H1 (cell line): ENCODE results near the gene TNFSF11. TPM values are rescaled to one million over a fixed set of nuclear protein-coding genes. Genes with fewer than 3 reads are reported as not detected.

Experiments used
- CTCF ChIA-PET: fragments of 300-600 bp; sonication (Branson Sonifier 250); formaldehyde crosslinking; loops from one replicate; lab custom pipeline; 2021; ENCODE audit not compliant: partially characterized antibody; lab: Charles Lee
- POLR2A ChIA-PET: fragments of 300-600 bp; sonication (Branson Sonifier 250); formaldehyde crosslinking; loops from one replicate; lab custom pipeline; 2021; ENCODE audit warnings: inconsistent platforms; ENCODE audit not compliant: partially characterized antibody; lab: Charles Lee
- DNase-seq, 2 experiments: peaks; one replicate each; pipeline versions ENCODE4 v3.0.0 to v3.0.0-alpha.2; 2010 to 2022; ENCODE audit warnings: low spot score in 2 of 2, low read depth in 1 of 2, mixed read lengths in 1 of 2
- FAIRE-seq: peaks from 2 replicates; lab custom pipeline; 2011; peaks lifted over from hg19 to GRCh38; lab: Jason Lieb, UNC
- H2AFZ ChIP-seq: 2 replicates; pipeline ENCODE4 v1.8.1; 2012; ENCODE audit warnings: low read length, inconsistent platforms
- H2AK5ac ChIP-seq: 2 replicates; pipeline ENCODE4 v1.6.1; 2013; ENCODE audit warnings: low read depth, low read length
- H2BK120ac ChIP-seq: replicated peaks from 2 replicates; pipeline ENCODE3; 2013; ENCODE audit warnings: low read depth, low read length, inconsistent platforms
- H2BK12ac ChIP-seq: 2 replicates; pipeline ENCODE4 v1.6.1; 2013; ENCODE audit warnings: low read depth, low read length
- H2BK15ac ChIP-seq: 2 replicates; pipeline ENCODE4 v1.6.1; 2013; ENCODE audit warnings: low read length
- H2BK20ac ChIP-seq: 2 replicates; pipeline ENCODE4 v1.6.1; 2013; ENCODE audit warnings: low read length
- H2BK5ac ChIP-seq: 2 replicates; pipeline ENCODE4 v1.6.1; 2013; ENCODE audit warnings: low read depth, low read length
- H3K14ac ChIP-seq: 2 replicates; pipeline ENCODE4 v1.6.1; 2013; ENCODE audit warnings: inconsistent platforms; ENCODE audit not compliant: insufficient read length
- H3K18ac ChIP-seq: 2 replicates; pipeline ENCODE4 v1.6.1; 2013; ENCODE audit warnings: low read length; ENCODE audit errors: extremely low read depth
- H3K23ac ChIP-seq: 2 replicates; pipeline ENCODE4 v1.6.1; 2013; ENCODE audit warnings: inconsistent platforms; ENCODE audit not compliant: insufficient read length
- H3K23me2 ChIP-seq: 2 replicates; pipeline ENCODE4 v1.6.1; 2013; ENCODE audit warnings: low read depth, low read length
- H3K27ac ChIP-seq: 2 replicates; pipeline ENCODE4 v1.6.1; 2011; ENCODE audit warnings: low read depth, low read length, inconsistent platforms
- H3K27me3 ChIP-seq, 4 experiments: replicated peaks in 1 of 4; 1 replicate in 1 of 4; 2 replicates in 3 of 4; pipeline versions ENCODE4 v1.6.1 to v1.8.1; 2011 to 2013; ENCODE audit warnings: low read length in 3 of 4, mild to moderate bottlenecking in 3 of 4, inconsistent platforms in 2 of 4, mixed read lengths in 2 of 4, moderate library complexity in 1 of 4; ENCODE audit not compliant: control insufficient read depth in 3 of 4, insufficient read depth in 3 of 4; ENCODE audit errors: extremely low read depth in 1 of 4
- H3K36me3 ChIP-seq, 4 experiments: 2 replicates each; pipeline versions ENCODE4 v1.6.1 to v1.8.1; 2011 to 2013; ENCODE audit warnings: mild to moderate bottlenecking in 4 of 4, low read length in 3 of 4, moderate library complexity in 2 of 4, control low read depth in 1 of 4, inconsistent platforms in 1 of 4; ENCODE audit not compliant: insufficient read depth in 4 of 4, control insufficient read depth in 2 of 4
- H3K4ac ChIP-seq: replicated peaks from 2 replicates; pipeline ENCODE3; 2013; ENCODE audit warnings: low read length, low read depth, mixed read lengths, inconsistent platforms; ENCODE audit not compliant: insufficient read length
- H3K4me1 ChIP-seq, 4 experiments: replicated peaks in 1 of 4; 1 replicate in 1 of 4; 2 replicates in 3 of 4; pipeline versions ENCODE4 v1.6.1 to v1.8.1; 2011 to 2013; ENCODE audit warnings: low read length in 3 of 4, inconsistent platforms in 2 of 4, mixed read lengths in 1 of 4; ENCODE audit not compliant: insufficient read depth in 4 of 4, control insufficient read depth in 3 of 4
- H3K4me2 ChIP-seq, 2 experiments: 2 replicates each; pipeline versions ENCODE4 v1.6.1 to v1.8.1; 2011 to 2013; ENCODE audit warnings: low read depth in 2 of 2, low read length in 2 of 2, control low read depth in 1 of 2, inconsistent platforms in 1 of 2, mild to moderate bottlenecking in 1 of 2; ENCODE audit not compliant: insufficient read depth in 1 of 2
- H3K4me3 ChIP-seq, 4 experiments: fragments of 200-600, 300-600 bp in 1 of 4; sonication (generic), shearing (Covaris generic), sonication (Bioruptor Twin) in 1 of 4; 2 replicates each; pipeline versions ENCODE4 v1.5.1 to v1.8.1; 2011 to 2016; ENCODE audit warnings: low read length in 4 of 4, low read depth in 3 of 4, control low read depth in 2 of 4, inconsistent platforms in 2 of 4, mild to moderate bottlenecking in 2 of 4, mixed read lengths in 1 of 4, moderate library complexity in 1 of 4; ENCODE audit not compliant: insufficient read depth in 2 of 4; ENCODE audit errors: extremely low read depth in 1 of 4
- H3K56ac ChIP-seq: replicated peaks from 2 replicates; pipeline ENCODE3; 2013; ENCODE audit warnings: low read depth, mild to moderate bottlenecking, mixed read lengths, low read length, inconsistent platforms; ENCODE audit not compliant: insufficient read length
- H3K79me1 ChIP-seq: 2 replicates; pipeline ENCODE4 v1.6.1; 2013; ENCODE audit warnings: low read depth, low read length, control low read depth
- H3K79me2 ChIP-seq, 2 experiments: 2 replicates each; pipeline versions ENCODE4 v1.6.1 to v1.8.1; 2012 to 2013; ENCODE audit warnings: low read length in 2 of 2, mild to moderate bottlenecking in 2 of 2, inconsistent platforms in 1 of 2; ENCODE audit not compliant: insufficient read depth in 2 of 2, control insufficient read depth in 1 of 2
- H3K9ac ChIP-seq, 4 experiments: replicated peaks in 1 of 4; 1 replicate in 1 of 4; 2 replicates in 3 of 4; pipeline versions ENCODE4 v1.6.1 to v1.8.1; 2011 to 2013; ENCODE audit warnings: low read depth in 3 of 4, low read length in 3 of 4, control low read depth in 2 of 4, mild to moderate bottlenecking in 2 of 4, moderate library complexity in 2 of 4, inconsistent platforms in 1 of 4; ENCODE audit errors: extremely low read depth in 1 of 4
- H3K9me3 ChIP-seq, 2 experiments: 2 replicates each; pipeline versions ENCODE4 v1.6.1 to v1.8.1; 2012 to 2013; ENCODE audit warnings: mild to moderate bottlenecking in 2 of 2, moderate library complexity in 2 of 2, control low read depth in 1 of 2, inconsistent platforms in 1 of 2, low read depth in 1 of 2, low read length in 1 of 2, mixed read lengths in 1 of 2; ENCODE audit not compliant: insufficient read depth in 2 of 2
- H4K20me1 ChIP-seq, 2 experiments: replicated peaks in 1 of 2; 2 replicates each; pipeline versions ENCODE3 to v1.8.1; 2011 to 2013; ENCODE audit warnings: inconsistent platforms in 2 of 2, low read length in 2 of 2, mild to moderate bottlenecking in 1 of 2; ENCODE audit not compliant: insufficient read depth in 2 of 2, control insufficient read depth in 1 of 2
- H4K5ac ChIP-seq: 2 replicates; pipeline ENCODE4 v1.6.1; 2013; ENCODE audit warnings: low read length, low read depth, mixed read lengths, inconsistent platforms; ENCODE audit not compliant: insufficient read length
- H4K8ac ChIP-seq: 2 replicates; pipeline ENCODE4 v1.8.0; 2013; ENCODE audit warnings: mild to moderate bottlenecking, moderate library complexity, low read length, inconsistent platforms; ENCODE audit not compliant: insufficient read depth; ENCODE audit errors: extremely low read depth
- H4K91ac ChIP-seq: replicated peaks from 2 replicates; pipeline ENCODE3; 2013; ENCODE audit warnings: low read length, mixed read lengths, inconsistent platforms; ENCODE audit not compliant: insufficient read length
- CEBPB ChIP-seq: IDR thresholded peaks from 2 replicates; pipeline ENCODE4 v1.6.1; 2012; ENCODE audit warnings: low read depth, low read length
- CTCF ChIP-seq, 3 experiments: IDR thresholded peaks; 1 replicate in 2 of 3; 2 replicates in 1 of 3; pipeline versions ENCODE4 v1.5.1 to v1.6.1; 2011; ENCODE audit warnings: low read length in 3 of 3, mild to moderate bottlenecking in 3 of 3, inconsistent platforms in 2 of 3, low read depth in 1 of 3, moderate library complexity in 1 of 3; ENCODE audit not compliant: insufficient read depth in 1 of 3; ENCODE audit errors: control extremely low read depth in 1 of 3
- KDM5A ChIP-seq: fragments of 200-600 bp; IDR thresholded peaks from 2 replicates; pipeline ENCODE4 v1.7.1; 2012; ENCODE audit warnings: mild to moderate bottlenecking, low read length, inconsistent platforms, mixed read lengths
- RAD21 ChIP-seq, 2 experiments: IDR thresholded peaks in 1 of 2; conservative IDR thresholded peaks in 1 of 2; 2 replicates each; pipeline ENCODE4 v1.6.1; 2011; ENCODE audit warnings: low read depth in 2 of 2, low read length in 2 of 2, improper control_type of control experiment in 1 of 2, inconsistent platforms in 1 of 2, mild to moderate bottlenecking in 1 of 2, moderate library complexity in 1 of 2
- WGBS, 2 experiments: shearing (Covaris generic) in 1 of 2; methylation state at CpG; one replicate each; pipeline versions ENCODE4 v1.1.6 to v1.1.7; 2013 to 2015; ENCODE audit warnings: low lambda C conversion rate in 2 of 2, mixed read lengths in 2 of 2, inconsistent platforms in 1 of 2, low coverage in 1 of 2, missing lambda C conversion rate in 1 of 2; ENCODE audit not compliant: insufficient replicate concordance in 2 of 2, insufficient coverage in 1 of 2, insufficient read length in 1 of 2; ENCODE audit errors: extremely low coverage in 1 of 2, missing lambda C conversion rate in 1 of 2; 5-methylcytosine and 5-hydroxymethylcytosine counted together
- polyA plus RNA-seq, 7 experiments: library from polyadenylated mRNA; depleted of rRNA in 3 of 7; stranded (reverse) in 5 of 7; unstranded in 2 of 7; fragments of >200 nt in 5 of 7; fragments of 200-250 nt in 2 of 7; gene quantifications; 1 replicate in 5 of 7; 2 replicates in 1 of 7; 4 replicates in 1 of 7; pipeline versions ENCODE4 v1.2.1 to v1.2.3, GENCODE V29; 2011 to 2013; ENCODE audit warnings: missing spikeins in 2 of 7, mixed read lengths in 2 of 7
- total RNA-seq: library from RNA; stranded (reverse); fragmentation: NEBNext Ultra II Directional; extraction: Animal tissue kit (Norgen Biotek cat#: 25700); gene quantifications from 2 replicates; pipeline ENCODE4 v1.2.1, GENCODE V29; 2021

Gene TNFSF11
- total and polyA plus RNA-seq, 2 of the 8 experiments (the other 6 are each of a cell fraction or from before 2014, with no cell fraction given), result 9.3 to 12.0 TPM

GRCh38 chr13:42594481-42595252 is 20.7 kb downstream of the TNFSF11 start:
- ChIA-PET POLR2A (interaction anchor here (1.2 to 4.1 kb wide), 5 partner anchors 254 to 271 kb away, joined by 3 to 21 read pairs (median 7); no protein-coding TSS in a partner anchor), CTCF (interaction anchor here (0.6 to 2.0 kb wide), 30 partner anchors 14 to 1143 kb away, joined by 3 to 11 read pairs (median 3); no protein-coding TSS in a partner anchor)
- peak overlapping the region; percentile 95 for H4K91ac ChIP-seq
- H3K9me3 ChIP-seq, result no peaks in the 10 kb centered on the region
- no peak overlapping the region for H2AK5ac ChIP-seq
- no peaks in the 10 kb centered on the region for H3K79me1 ChIP-seq
- peaks cover 0 to 24% of the 10 kb centered on the region in 2 experiments; a peak in 2 of 4 replicates for H3K79me2 ChIP-seq
- peak overlapping the region; percentile 91 for H3K4ac ChIP-seq
- H3K27ac ChIP-seq, result peak overlapping the region; percentile 39; the same call in 1 of the 2 replicates
- peak overlapping the region; percentile 17; the same call in 1 of the 2 replicates for H3K18ac ChIP-seq
- no peak overlapping the region for H4K8ac ChIP-seq
- H3K23me2 ChIP-seq, result no peaks in the 10 kb centered on the region; the same call in 1 of the 2 replicates
- H3K4me2 ChIP-seq, result peak overlapping the region in 1 of 2 experiments; percentile 70; a peak in 1 of 4 replicates
- H3K56ac ChIP-seq, result no peak overlapping the region
- 14% methylated on average over 7 of the region's 7 CpGs; no CpG with 5 or more reads in 1 of the 2 experiments for WGBS, 2 experiments
- H2BK120ac ChIP-seq, result peak overlapping the region; percentile 93
- peak overlapping the region; percentile 48 for H4K5ac ChIP-seq
- DNase-seq, result no peak
- H2BK20ac ChIP-seq, result peak overlapping the region; percentile 49; the same call in 1 of the 2 replicates
- H2BK5ac ChIP-seq, result peak overlapping the region; percentile 76; the same call in 1 of the 2 replicates
- no peak overlapping the region for H2BK12ac ChIP-seq
- no peaks in the 10 kb centered on the region for H3K27me3 ChIP-seq
- peak; percentile 47; the same call in 1 of the 2 replicates for TF ChIP-seq CEBPB
- peak; percentile 43 to 81 (median 64) for TF ChIP-seq CTCF (IDR thresholded peaks at IDR 0.05; ENCODE audit: control extremely low read depth in 1 of 3, insufficient read depth in 1 of 3, low read depth in 1 of 3, low read length in 3 of 3)
- TF ChIP-seq RAD21 (IDR thresholded peaks at IDR 0.05 in 1 of 2, conservative IDR thresholded peaks at IDR 0.05 in 1 of 2; ENCODE audit: low read depth in 2 of 2, low read length in 2 of 2), result peak; percentile 83 to 91
- no peak for TF ChIP-seq KDM5A
- no peak overlapping the region for H3K14ac ChIP-seq
- FAIRE-seq, result peak; percentile 50
- peaks cover 3 to 28% (median 22%) of the 10 kb centered on the region in 4 experiments for H3K4me1 ChIP-seq
- H3K36me3 ChIP-seq, result peaks cover 0 to 4% (median 0%) of the 10 kb centered on the region in 4 experiments; a peak in 2 of 8 replicates
- peak overlapping the region in 1 of 4 experiments; percentile 25; a peak in 1 of 8 replicates for H3K4me3 ChIP-seq
- H2AFZ ChIP-seq, result no peak overlapping the region
- no peak overlapping the region for H3K9ac ChIP-seq
- no peak overlapping the region for H2BK15ac ChIP-seq
- H3K23ac ChIP-seq, result no peak overlapping the region
- H4K20me1 ChIP-seq, result no peaks in the 10 kb centered on the region
